ENCODE measurements around the gene GGTLC2.

The GGTLC2 gene

DNA sequence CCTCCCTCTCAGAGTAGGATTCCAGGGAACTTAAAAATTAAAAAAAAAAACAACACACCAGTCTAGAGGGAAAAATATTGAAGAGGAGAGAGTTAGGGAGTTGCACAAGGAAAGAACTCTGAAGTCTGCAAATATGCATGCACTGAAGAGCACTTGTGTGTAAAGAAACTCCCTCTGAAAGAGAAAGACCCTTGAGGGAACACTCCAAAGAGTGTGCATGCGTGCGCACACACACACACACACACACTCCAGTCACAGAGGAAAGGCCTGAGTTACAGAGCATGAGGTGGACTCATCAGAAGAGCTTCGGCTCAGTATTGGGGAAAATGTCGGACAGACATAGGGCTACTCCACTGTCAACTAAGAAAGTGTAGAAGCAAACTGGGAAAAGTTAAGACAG, 30.1 kb downstream of the GGTLC2 start:
- no peaks in the 10 kb centered on the region for H4K20me1 ChIP-seq (ENCODE audit: insufficient read depth, low read length)
- no peaks in the 10 kb centered on the region for H3K79me2 ChIP-seq (ENCODE audit: low read length)
- H3K9ac ChIP-seq (ENCODE audit: low read length): no peak overlapping the region
- H3K27me3 ChIP-seq (replicated peaks; ENCODE audit: insufficient read depth, low read length): no peaks in the 10 kb centered on the region
- H3K36me3 ChIP-seq (replicated peaks; ENCODE audit: insufficient read depth, low read length): no peaks in the 10 kb centered on the region
- TF ChIP-seq, protein P1, sequence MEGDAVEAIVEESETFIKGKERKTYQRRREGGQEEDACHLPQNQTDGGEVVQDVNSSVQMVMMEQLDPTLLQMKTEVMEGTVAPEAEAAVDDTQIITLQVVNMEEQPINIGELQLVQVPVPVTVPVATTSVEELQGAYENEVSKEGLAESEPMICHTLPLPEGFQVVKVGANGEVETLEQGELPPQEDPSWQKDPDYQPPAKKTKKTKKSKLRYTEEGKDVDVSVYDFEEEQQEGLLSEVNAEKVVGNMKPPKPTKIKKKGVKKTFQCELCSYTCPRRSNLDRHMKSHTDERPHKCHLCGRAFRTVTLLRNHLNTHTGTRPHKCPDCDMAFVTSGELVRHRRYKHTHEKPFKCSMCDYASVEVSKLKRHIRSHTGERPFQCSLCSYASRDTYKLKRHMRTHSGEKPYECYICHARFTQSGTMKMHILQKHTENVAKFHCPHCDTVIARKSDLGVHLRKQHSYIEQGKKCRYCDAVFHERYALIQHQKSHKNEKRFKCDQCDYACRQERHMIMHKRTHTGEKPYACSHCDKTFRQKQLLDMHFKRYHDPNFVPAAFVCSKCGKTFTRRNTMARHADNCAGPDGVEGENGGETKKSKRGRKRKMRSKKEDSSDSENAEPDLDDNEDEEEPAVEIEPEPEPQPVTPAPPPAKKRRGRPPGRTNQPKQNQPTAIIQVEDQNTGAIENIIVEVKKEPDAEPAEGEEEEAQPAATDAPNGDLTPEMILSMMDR (IDR thresholded peaks at IDR 0.05; ENCODE audit: low read length): no peak
- TF ChIP-seq EZH2 (optimal IDR thresholded peaks at IDR 0.05; ENCODE audit: low read depth, low read length) (no peak), EZH2phosphoT487 (IDR thresholded peaks at IDR 0.05; ENCODE audit: low read length) (no peak)
- peaks cover 5% of the 10 kb centered on the region for H3F3A ChIP-seq (ENCODE audit: insufficient read depth, low read length)
- no peak overlapping the region for H3K4me2 ChIP-seq (ENCODE audit: low read depth, low read length)
- H3K4me3 ChIP-seq (ENCODE audit: low read length): no peak overlapping the region
- H2AFZ ChIP-seq (ENCODE audit: low read length): no peak overlapping the region
- H3K9me2 ChIP-seq (replicated peaks; ENCODE audit: insufficient read depth, low read length): no peaks in the 10 kb centered on the region
- peaks cover 3% of the 10 kb centered on the region for H3K4me1 ChIP-seq (ENCODE audit: low read length)
- H3K9me3 ChIP-seq (replicated peaks; ENCODE audit: insufficient read depth, low read length): no peaks in the 10 kb centered on the region
- no peak for DNase-seq
- H3K27ac ChIP-seq (ENCODE audit: low read length): no peak overlapping the region

- no peaks in the 10 kb centered on the region for H3K9me2 ChIP-seq (replicated peaks; ENCODE audit: insufficient read depth, low read length)
- TF ChIP-seq EZH2phosphoT487 (IDR thresholded peaks at IDR 0.05; ENCODE audit: low read length): no peak
- no peak for TF ChIP-seq EZH2 (optimal IDR thresholded peaks at IDR 0.05; ENCODE audit: low read depth, low read length)
- TF ChIP-seq, protein P1 (IDR thresholded peaks at IDR 0.05; ENCODE audit: low read length): no peak
- no peaks in the 10 kb centered on the region for H3K4me1 ChIP-seq (ENCODE audit: low read length)
- no peak overlapping the region for H3K4me3 ChIP-seq (ENCODE audit: low read length)
- DNase-seq: no peak
- H3K27ac ChIP-seq (ENCODE audit: low read length): no peak overlapping the region
- no peaks in the 10 kb centered on the region for H3F3A ChIP-seq (ENCODE audit: insufficient read depth, low read length)
- no peaks in the 10 kb centered on the region for H3K79me2 ChIP-seq (ENCODE audit: low read length)
- no peaks in the 10 kb centered on the region for H3K36me3 ChIP-seq (replicated peaks; ENCODE audit: insufficient read depth, low read length)
- no peak overlapping the region for H3K4me2 ChIP-seq (ENCODE audit: low read depth, low read length)
- no peak overlapping the region for H2AFZ ChIP-seq (ENCODE audit: low read length)
- H3K27me3 ChIP-seq (replicated peaks; ENCODE audit: insufficient read depth, low read length): no peaks in the 10 kb centered on the region
- no peaks in the 10 kb centered on the region for H3K9me3 ChIP-seq (replicated peaks; ENCODE audit: insufficient read depth, low read length)
- no peaks in the 10 kb centered on the region for H4K20me1 ChIP-seq (ENCODE audit: insufficient read depth, low read length)
- no peak overlapping the region for H3K9ac ChIP-seq (ENCODE audit: low read length)
Observed at GRCh38 chr22:22678970-22679369, 34.6 kb downstream of the GGTLC2 start.

DNA sequence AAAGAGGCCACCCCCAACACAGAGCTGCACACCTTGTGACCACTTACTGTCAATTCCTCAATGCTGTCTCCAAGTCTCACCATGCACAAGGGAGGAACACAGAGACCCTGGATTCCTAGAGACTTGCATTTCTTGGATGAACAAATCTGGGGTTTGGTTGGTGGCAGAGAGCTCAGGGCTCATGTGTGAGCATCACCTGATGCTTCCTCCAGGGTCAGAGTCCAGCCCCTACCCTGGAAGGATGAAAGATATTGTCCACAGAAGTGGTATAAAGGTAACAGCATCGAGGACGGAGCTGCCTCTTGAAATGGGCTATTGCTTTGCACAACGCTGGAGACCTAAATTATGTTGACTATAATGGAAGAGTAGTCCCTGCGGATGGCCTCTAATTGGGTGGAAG, 36.0 kb downstream of the GGTLC2 start:
- Histone ChIP-seq H3K4me3 (ENCODE audit: low read length) (no peak overlapping the region), H3K9me2 (replicated peaks; ENCODE audit: insufficient read depth, low read length) (no peaks in the 10 kb centered on the region), H3F3A (ENCODE audit: insufficient read depth, low read length) (peaks cover 12% of the 10 kb centered on the region)

More for the DNA sequence above, 36.0 kb downstream of the GGTLC2 start:
- Histone ChIP-seq H3K9ac (ENCODE audit: low read length) (no peak overlapping the region), H2AFZ (ENCODE audit: low read length) (no peak overlapping the region), H3K79me2 (ENCODE audit: low read length) (no peaks in the 10 kb centered on the region), H3K36me3 (replicated peaks; ENCODE audit: insufficient read depth, low read length) (no peaks in the 10 kb centered on the region), H3K4me1 (ENCODE audit: low read length) (peaks cover 12% of the 10 kb centered on the region), H3K4me2 (ENCODE audit: low read depth, low read length) (no peak overlapping the region), H3K27ac (ENCODE audit: low read length) (no peak overlapping the region), H3K9me3 (replicated peaks; ENCODE audit: insufficient read depth, low read length) (no peaks in the 10 kb centered on the region), H4K20me1 (ENCODE audit: insufficient read depth, low read length) (no peaks in the 10 kb centered on the region), H3K27me3 (replicated peaks; ENCODE audit: insufficient read depth, low read length) (no peaks in the 10 kb centered on the region)
- TF ChIP-seq, protein P1 (IDR thresholded peaks at IDR 0.05; ENCODE audit: low read length): no peak
- TF ChIP-seq EZH2 (optimal IDR thresholded peaks at IDR 0.05; ENCODE audit: low read depth, low read length) (no peak), EZH2phosphoT487 (IDR thresholded peaks at IDR 0.05; ENCODE audit: low read length) (no peak)
- no peak for DNase-seq

Measured in MM.1S (cell line).